A549 (cell line): Measurements from ENCODE around the gene ZDHHC23.

Source experiments
- CBX8 ChIP-seq: fragments of 200-600 bp; sonication (generic); IDR thresholded peaks from 2 replicates; pipeline ENCODE4 v1.6.1; 2016
- CHD4 ChIP-seq: fragments of 200-600 bp; sonication (generic); IDR thresholded peaks from 2 replicates; pipeline ENCODE4 v1.6.1; 2016; ENCODE audit warnings: antibody characterized with exemption, mild to moderate bottlenecking, borderline replicate concordance
- CTCF ChIP-seq: fragments of >200 bp; sonication (Bioruptor Twin); formaldehyde crosslinking; IDR thresholded peaks from 3 replicates; pipeline ENCODE4 v1.5.1; 2016
- HES2 ChIP-seq: fragments of >200 bp; sonication (Bioruptor Twin); formaldehyde crosslinking; IDR thresholded peaks from 2 replicates; pipeline ENCODE4 v1.6.1; 2016
- JUN ChIP-seq, 2 experiments: fragments of >200 bp; sonication (Bioruptor Twin); formaldehyde crosslinking; IDR thresholded peaks; 2 replicates in 1 of 2; 3 replicates in 1 of 2; pipeline ENCODE4 v1.6.1; 2016 to 2017
- MAZ ChIP-seq: fragments of 150-350 bp; IDR thresholded peaks from 2 replicates; pipeline ENCODE4 v1.6.1; 2014; ENCODE audit warnings: antibody characterized with exemption, low read depth, low read length, borderline replicate concordance
- PBX3 ChIP-seq: IDR thresholded peaks from 2 replicates; pipeline ENCODE4 v1.6.1; 2012
- POLR2A ChIP-seq: IDR thresholded peaks from 2 replicates; pipeline ENCODE4 v1.6.1; 2012; ENCODE audit warnings: mild to moderate bottlenecking, low read length
- POLR2AphosphoS2 ChIP-seq: conservative IDR thresholded peaks from 2 replicates; pipeline ENCODE4 v1.6.1; 2012; ENCODE audit warnings: low read length, improper control_type of control experiment, inconsistent platforms
- RAD21 ChIP-seq, 2 experiments: fragments of >200 bp in 1 of 2; sonication (Bioruptor Twin) in 1 of 2; formaldehyde crosslinking in 1 of 2; IDR thresholded peaks in 1 of 2; conservative IDR thresholded peaks in 1 of 2; 2 replicates in 1 of 2; 3 replicates in 1 of 2; pipeline ENCODE4 v1.6.1; 2012 to 2018; ENCODE audit warnings: inconsistent platforms in 1 of 2
- RFX5 ChIP-seq: fragments of 450-650 bp; IDR thresholded peaks from 2 replicates; pipeline ENCODE4 v1.7.1; 2014; ENCODE audit warnings: antibody characterized with exemption, mild to moderate bottlenecking, moderate library complexity
- SMC3 ChIP-seq: fragments of >200 bp; sonication (Bioruptor Twin); formaldehyde crosslinking; IDR thresholded peaks from 3 replicates; pipeline ENCODE4 v1.6.1; 2018; ENCODE audit warnings: inconsistent platforms
- ZFP36 ChIP-seq: fragments of 450-650 bp; IDR thresholded peaks from 2 replicates; pipeline ENCODE4 v1.6.1; 2014; ENCODE audit warnings: borderline replicate concordance; ENCODE audit not compliant: partially characterized antibody
- ZNF302 ChIP-seq: fragments of 250-450 bp; sonication (Bioruptor Pico); IDR thresholded peaks from 2 replicates; pipeline ENCODE4 v1.9.0; 2021; ENCODE audit warnings: inconsistent platforms, mild to moderate bottlenecking, moderate library complexity

GRCh38 chr3:113952921-113953320 lies 5.1 kb downstream of the ZDHHC23 start:
- TF ChIP-seq CTCF (no peak), PBX3 (no peak), SMC3 (no peak), RFX5 (no peak), JUN (IDR thresholded peaks at IDR 0.05) (no peak), POLR2A (no peak), ZNF302 (CRISPR knock-in tag) (no peak), POLR2AphosphoS2 (no peak), CBX8 (no peak), RAD21 (conservative IDR thresholded peaks at IDR 0.05 in 1 of 2, IDR thresholded peaks at IDR 0.05 in 1 of 2) (no peak), ZFP36 (no peak), HES2 (no peak), CHD4 (no peak), MAZ (no peak)
